GM23248 (cell line): ENCODE results near the gene FOXP2.

Experiments
- EZH2 ChIP-seq: fragments of 200-600 bp; sonication (generic); IDR thresholded peaks from 2 replicates; pipeline ENCODE4 v1.6.1; 2018; ENCODE audit warnings: antibody characterized with exemption, mild to moderate bottlenecking; ENCODE audit not compliant: insufficient read depth, poor library complexity, severe bottlenecking
- EZH2phosphoT487 ChIP-seq: fragments of 200-600 bp; sonication (generic); IDR thresholded peaks from 2 replicates; pipeline ENCODE4 v1.6.1; 2018; ENCODE audit warnings: antibody characterized with exemption, moderate library complexity, mild to moderate bottlenecking, low read depth; ENCODE audit not compliant: insufficient read depth

- TF ChIP-seq EZH2 (no peak), EZH2phosphoT487 (no peak)
Observed at GRCh38 chr7:114431189-114431588, 16.6 kb downstream of the FOXP2 start.
